GM12892 (cell line): ENCODE data around the gene JAG1.

Experiments
- POLR2A ChIP-seq: IDR thresholded peaks from 2 replicates; pipeline ENCODE4 v1.6.1; 2011; ENCODE audit warnings: low read depth, low read length, control low read depth
- POLR2AphosphoS5 ChIP-seq: IDR thresholded peaks from 2 replicates; pipeline ENCODE4 v1.6.1; 2011; ENCODE audit warnings: low read depth, low read length, control low read depth

DNA sequence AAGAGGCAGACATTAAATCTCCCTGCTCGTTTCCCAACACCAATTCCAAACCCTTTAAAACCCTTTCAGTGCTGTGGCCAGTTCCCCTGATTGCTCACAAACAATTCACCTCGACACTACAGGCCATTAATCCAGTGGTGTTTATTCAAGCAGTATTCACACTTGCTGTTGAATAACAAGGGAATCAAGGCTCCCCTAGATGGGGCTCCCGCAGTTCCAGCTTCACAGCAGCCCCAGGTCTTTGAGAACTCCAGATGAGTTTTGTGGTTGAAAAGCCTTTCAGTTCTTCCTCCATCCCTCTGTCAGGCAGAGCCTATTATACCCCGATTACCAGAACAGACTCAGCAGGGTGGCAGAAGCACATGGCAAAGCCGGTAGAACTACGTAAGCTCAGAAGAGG is 36.2 kb downstream of the JAG1 start:
- TF ChIP-seq POLR2AphosphoS5 (no peak), POLR2A (no peak)
